ENCODE results near the gene C8A.

The C8A gene

DNA sequence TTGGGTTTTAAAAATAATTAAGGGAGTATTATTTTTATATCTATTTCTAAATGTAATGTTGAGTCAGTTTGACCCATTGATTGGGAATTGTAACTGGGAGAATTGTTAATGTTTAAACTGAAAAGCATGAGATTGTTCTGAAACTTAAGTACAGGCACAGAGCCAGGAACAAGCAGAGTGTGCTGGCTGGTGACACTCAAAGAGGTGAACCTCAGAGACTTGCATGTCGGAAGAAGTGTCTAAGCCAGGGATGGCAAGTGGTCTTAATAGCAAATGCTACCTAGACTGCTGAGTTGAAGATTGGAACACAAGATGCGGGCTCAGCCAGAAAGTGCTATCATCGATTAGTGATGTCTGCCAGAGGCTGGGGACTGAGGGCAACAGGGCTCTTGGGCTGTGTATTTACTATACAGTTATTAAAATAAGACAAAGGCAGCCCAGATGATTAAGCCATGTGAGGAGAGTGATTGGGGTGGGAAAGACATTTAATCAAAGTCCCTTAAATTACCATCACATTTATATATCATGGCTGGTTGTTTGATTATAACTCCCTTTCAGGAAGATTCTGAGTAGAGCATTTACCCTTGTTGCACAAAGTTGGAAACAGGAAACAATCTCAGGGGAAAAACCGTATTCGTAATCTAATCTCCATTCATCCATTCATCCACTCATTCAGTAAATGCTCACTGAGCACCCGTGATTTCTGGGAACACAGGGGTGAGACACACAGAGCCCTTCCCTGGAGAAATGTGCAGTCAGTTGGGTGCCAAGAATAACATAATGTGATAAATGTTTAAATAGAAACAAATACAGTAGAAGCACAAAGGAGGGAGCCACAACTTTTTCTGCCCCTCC is 42.8 kb downstream of the C8A start:
- DNase-seq: no peak

GRCh38 chr1:56898005-56898373 is 43.4 kb downstream of the C8A start:
- DNase-seq: no peak

- no peak for DNase-seq
Measured at GRCh38 chr1:56898879-56899278, 44.3 kb downstream of the C8A start.

GRCh38 chr1:56901716-56902115 is 47.1 kb downstream of the C8A start:
- no peak for DNase-seq

DNA sequence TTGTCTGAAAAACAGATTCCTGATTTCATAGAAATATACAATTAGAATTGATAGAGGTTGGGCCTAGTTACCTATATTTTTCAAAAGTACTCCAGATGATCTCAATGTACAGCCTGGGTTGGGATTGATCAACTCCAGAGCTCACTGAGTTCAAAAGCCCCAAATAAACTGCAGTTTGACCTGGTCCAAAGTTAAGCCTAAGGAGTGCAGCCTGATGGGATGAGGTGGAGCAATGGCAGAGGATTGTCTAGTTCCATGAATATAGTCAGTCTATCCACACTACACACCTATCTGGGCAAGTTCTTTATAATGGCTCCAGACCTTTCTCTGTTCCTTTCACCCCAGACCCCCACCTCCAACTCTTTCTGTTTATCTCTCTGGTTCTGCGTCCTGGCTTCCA is 49.2 kb downstream of the C8A start:
- DNase-seq: no peak

DNA sequence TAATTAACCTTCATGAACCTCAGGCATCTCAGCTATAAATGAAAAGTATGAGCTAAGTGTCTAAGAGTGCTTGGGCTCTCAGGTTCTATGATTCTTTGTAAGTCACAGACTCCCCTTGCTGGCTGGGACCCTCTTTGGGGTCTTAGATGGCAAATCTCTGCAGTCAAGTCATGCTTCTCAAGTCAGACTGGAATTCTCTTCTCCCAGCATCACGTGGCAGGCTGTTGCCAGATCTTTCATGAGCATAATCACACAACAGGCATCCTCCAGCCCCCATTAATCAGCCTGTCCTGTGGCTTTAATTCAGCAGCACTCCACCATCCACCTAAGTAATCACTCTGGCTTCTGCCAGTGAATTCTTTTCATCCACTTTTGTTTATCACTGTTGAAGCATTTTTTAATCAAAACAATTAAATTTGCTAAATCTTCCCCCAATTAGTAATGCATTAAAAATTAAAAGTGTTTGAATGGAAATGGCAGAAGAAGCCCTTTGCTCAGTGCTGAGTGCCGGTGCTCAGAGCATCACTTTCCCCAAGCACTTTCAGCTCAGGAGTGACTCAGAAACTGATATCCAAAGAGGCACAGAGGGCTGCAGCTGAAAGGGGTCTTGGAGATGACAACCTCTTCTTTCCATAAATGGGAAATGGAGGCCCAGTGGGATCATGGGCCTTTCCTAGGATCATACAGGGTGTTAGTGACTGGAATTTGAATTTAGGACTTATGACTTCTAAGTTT is 50.2 kb downstream of the C8A start:
- DNase-seq: no peak

- DNase-seq: no peak
Measured at GRCh38 chr1:56905667-56906066, 51.1 kb downstream of the C8A start.

GRCh38 chr1:56908619-56909221 is 54.1 kb downstream of the C8A start:
- no peak for DNase-seq

DNA sequence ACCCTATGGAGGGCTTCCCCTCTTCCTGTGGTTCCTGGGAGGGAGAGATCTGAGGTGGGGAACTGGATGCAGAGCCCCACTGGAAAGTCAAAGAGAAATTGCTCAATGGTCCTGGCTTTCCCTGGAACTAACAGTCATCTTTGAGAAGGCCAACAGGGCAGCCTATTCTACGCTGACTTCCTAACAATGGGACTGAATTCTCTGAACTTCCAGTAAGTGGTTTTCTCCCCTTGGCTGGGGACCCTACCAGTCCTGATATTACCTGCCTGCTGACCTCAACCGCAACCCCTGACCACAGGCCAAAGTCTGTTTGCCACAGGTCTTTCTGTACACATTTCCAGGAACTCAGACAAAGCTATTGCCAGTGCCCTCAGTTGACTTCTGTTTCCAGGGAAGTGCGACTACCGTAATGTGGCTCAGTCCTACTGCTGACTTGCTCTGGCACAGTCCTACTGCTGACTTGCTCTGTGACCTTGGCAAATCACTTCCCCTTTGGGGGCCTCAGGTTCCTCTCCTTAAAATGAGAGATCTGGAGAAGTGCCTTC is 55.9 kb downstream of the C8A start:
- no peak for DNase-seq

DNA sequence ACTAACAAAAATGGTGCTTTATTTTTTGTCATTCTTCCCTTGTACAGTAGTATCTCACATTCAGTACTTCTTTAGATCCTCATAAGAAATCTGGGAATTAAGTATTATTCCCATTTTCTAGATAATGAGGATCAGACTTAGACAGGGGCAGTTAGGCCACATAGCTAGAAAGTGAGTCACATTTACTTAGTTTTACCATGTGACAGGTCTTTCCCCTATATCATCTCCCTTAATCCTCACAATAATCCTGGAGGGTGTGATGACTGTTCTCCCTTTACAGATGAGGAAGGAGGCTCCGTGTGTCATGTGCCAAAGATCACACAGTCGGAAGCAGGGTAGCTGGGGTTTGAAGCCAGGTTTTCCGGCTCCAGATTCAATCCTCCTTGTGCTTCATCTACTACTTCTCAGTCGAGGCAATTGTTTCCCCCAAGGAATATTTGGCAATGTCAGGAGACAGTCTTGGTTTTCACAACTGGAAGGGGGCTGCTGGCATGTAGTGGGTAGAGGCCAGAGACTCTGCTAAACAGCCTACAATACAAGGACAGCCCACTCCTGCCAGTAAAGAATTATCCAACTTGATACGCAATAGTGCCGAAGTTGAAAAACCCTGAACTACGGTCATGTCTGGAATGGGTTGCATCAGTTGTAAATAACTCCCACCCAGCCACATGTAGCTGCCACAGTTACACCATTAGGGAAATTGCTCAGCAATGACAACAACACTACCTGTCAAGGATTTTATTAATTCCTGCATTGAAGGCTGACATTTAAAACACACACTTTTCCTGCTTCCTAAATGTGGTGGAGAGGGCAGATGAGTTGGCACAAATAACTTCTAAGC is 56.7 kb downstream of the C8A start:
- DNase-seq: no peak

DNA sequence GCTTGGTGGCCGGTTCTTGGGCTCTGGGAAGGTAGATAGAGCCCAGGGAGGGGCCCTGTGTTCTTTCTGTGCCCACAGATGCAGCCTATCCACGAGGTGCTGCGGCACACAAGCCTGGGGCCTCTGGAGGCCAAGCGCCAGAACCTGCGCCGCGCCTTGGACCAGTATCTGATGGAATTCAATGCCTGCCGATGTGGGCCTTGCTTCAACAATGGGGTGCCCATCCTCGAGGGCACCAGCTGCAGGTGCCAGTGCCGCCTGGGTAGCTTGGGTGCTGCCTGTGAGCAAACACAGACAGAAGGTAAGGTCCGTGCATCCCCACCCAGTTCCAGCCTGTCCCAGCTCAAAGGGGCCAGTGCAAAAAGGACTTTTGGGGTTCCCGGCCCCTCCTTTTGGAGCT is 57.7 kb downstream of the C8A start:
- DNase-seq: no peak

DNA sequence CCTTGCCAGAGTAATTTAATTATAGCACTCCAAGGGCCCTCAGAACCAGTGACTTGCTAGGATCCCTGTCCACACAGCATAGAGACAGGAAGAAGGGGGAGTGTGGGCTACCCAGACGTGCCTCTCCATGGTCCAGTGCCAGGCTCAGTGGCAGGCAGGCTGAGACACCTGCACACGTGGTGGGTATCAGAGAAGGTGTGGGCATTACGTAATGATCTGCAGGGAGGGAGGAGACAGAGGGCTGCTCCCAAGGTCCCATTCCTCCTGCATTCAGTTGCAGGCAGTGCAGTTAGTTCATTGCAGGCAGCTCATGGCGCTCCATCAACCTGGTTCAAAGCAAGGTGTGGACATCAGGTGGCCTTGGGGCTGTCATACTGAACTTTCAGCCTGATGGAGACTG is 61.4 kb downstream of the C8A start:
- no peak for DNase-seq

DNA sequence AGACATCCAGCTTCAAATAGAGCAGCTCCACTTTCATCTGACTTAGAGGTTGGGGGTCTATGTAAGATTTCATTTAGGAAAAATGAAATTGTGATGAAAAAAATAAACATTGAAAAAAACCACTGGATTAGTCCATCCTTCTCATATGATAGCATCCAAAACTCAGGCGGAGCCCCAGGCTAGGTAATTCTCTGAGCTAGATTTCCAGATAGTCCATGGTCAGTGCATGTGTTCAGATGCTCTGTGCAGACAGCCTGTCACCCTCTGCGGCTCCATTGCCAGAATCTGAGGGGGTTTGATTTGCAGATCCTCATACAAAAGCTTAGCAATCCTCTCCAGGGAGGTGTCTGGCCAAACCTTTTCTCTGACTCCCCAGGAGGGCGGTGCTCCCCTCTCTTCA is 62.0 kb downstream of the C8A start:
- no peak for DNase-seq

GRCh38 chr1:56917356-56917755 is 62.8 kb downstream of the C8A start:
- no peak for DNase-seq

GRCh38 chr1:56920591-56921001 is 66.0 kb downstream of the C8A start:
- no peak for DNase-seq

DNA sequence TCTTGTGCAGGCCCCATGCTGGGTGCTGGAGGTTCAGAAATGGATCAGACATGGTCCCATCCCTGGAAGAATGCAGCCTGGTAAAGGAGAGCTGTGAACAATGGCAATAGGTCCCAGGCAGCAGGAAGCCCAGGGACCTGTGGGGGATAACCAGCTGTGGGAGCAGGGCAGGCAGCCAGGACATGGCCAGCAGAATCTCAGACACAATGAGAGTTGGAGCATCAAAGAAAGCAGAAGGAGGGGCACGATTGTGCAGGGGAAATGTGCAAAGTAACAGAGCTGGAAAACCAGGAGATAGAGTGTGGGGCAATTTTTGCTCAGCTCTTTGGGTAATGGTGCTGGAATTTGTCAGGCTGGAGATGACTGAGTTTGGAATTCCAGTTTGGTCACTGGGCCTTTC is 66.9 kb downstream of the C8A start:
- no peak for DNase-seq

- DNase-seq: no peak
Measured at GRCh38 chr1:56922070-56922469, 67.5 kb downstream of the C8A start.

- DNase-seq: no peak
Measured at GRCh38 chr1:56922507-56922906, 67.9 kb downstream of the C8A start.

GRCh38 chr1:56923201-56923600 is 68.6 kb downstream of the C8A start:
- DNase-seq: no peak

DNA sequence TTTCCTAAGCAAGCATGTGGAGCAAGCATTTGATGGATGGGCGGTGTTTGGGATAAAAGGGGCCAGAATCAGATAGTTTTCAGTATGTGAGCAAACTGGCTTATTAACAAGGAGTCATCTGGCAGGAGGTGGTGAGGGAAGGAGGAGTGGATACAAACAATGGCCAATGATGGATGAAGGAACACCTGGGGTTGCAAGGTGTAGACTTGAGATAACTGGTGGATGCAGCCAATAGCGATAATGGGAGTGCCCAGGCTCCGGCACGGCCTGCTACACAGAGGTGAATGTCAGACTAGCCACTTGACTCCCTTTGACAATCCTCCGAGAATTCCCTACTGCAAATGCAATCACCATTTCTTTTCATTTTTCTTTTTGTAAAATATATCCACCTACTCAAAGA is 69.5 kb downstream of the C8A start:
- no peak for DNase-seq

DNA sequence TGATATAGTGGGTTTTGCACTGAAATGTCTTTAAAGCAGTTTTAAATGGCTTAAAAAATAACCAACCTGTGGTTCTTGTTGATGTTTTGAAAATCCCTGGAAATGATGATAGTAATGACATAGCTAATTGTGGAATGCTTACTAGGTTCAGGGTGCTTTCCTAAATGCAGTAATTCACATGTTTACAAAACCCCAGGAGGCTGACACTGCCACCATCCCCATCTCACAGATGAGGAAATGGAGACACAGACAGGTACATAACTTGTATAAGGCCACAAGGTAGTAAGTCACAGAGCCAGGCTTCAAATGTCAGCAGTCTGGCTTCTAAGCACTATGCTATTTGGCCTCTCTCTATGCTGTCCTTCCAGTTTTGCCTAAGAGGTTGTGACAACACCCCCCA is 70.6 kb downstream of the C8A start:
- no peak for DNase-seq

DNA sequence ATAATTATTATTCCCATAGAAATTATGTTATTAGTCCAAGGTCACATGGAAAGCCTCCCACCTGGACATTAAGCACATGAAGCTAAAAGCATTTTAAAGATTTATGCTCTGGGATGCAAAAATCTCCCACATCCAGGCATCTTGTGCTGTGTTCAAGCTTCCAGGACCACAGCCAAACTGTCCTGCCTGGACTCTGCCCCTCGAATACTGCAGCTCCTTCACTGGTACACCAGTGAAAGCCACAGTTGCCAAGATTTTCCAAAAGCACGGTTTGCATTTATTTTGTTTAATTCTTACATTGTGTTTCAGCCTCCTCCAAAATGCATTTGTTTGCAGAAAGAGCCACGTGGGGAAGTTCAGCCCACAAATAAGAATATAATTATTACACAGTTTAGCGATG is 72.6 kb downstream of the C8A start:
- no peak for DNase-seq

GRCh38 chr1:56927986-56928385 is 73.4 kb downstream of the C8A start:
- DNase-seq: no peak
